Measurements from ENCODE around the gene CCNF.
A peak's percentile ranks its signal among the peaks of the same experiment; 100 is the strongest.

Gene CCNF

GRCh38 chr16:2457946-2458345 is 28.7 kb downstream of the CCNF start:
- no peak for DNase-seq

- no peak for DNase-seq
Measured at GRCh38 chr16:2458887-2459646, 29.8 kb downstream of the CCNF start.

- peak; percentile 94 to 98 (median 97) for DNase-seq
Measured at GRCh38 chr16:2459647-2460390, 30.6 kb downstream of the CCNF start, which contains the start of gene TEDC2. TSS of gene TEDC2 (plus strand) at chr16:2460109. CDS start at chr16:2460145, 36 bp downstream.

GRCh38 chr16:2460391-2460713 is 31.1 kb downstream of the CCNF start:
- no peak for DNase-seq

- DNase-seq, result no peak
Measured at GRCh38 chr16:2460916-2461315, 31.7 kb downstream of the CCNF start.

GRCh38 chr16:2462031-2462866 is 33.0 kb downstream of the CCNF start:
- DNase-seq, result no peak

- no peak for DNase-seq
Measured at GRCh38 chr16:2464333-2464732, 35.1 kb downstream of the CCNF start.

- DNase-seq, result no peak
Measured at GRCh38 chr16:2465653-2466415, 36.6 kb downstream of the CCNF start.

GRCh38 chr16:2466667-2467527 is 37.6 kb downstream of the CCNF start:
- no peak for DNase-seq

GRCh38 chr16:2467528-2468232 is 38.4 kb downstream of the CCNF start:
- DNase-seq, result no peak

GRCh38 chr16:2468233-2468724 is 39.0 kb downstream of the CCNF start:
- no peak for DNase-seq

- DNase-seq, result no peak
Measured at GRCh38 chr16:2468725-2469398, 39.6 kb downstream of the CCNF start.

GRCh38 chr16:2469399-2470233 is 40.4 kb downstream of the CCNF start:
- no peak for DNase-seq

- no peak for DNase-seq
Measured at GRCh38 chr16:2470234-2470601, 41.0 kb downstream of the CCNF start.

GRCh38 chr16:2470603-2471015 is 41.4 kb downstream of the CCNF start:
- DNase-seq, result no peak

GRCh38 chr16:2471016-2471652 is 41.9 kb downstream of the CCNF start, which contains the start of gene NTN3:
TSS of gene NTN3 (plus strand) at chr16:2471297. CDS start at chr16:2471702, 405 bp downstream.
- DNase-seq, result no peak

- no peak for DNase-seq
Measured at GRCh38 chr16:2471653-2472487, 42.6 kb downstream of the CCNF start.

GRCh38 chr16:2472488-2472864 is 43.2 kb downstream of the CCNF start:
- no peak for DNase-seq
